ENCODE results near the gene BBOX1.

GRCh38 chr11:27004103-27004502 lies 36.5 kb upstream of the BBOX1 start:
- TF ChIP-seq HDGF (IDR thresholded peaks at IDR 0.05; ENCODE audit: borderline replicate concordance): no peak
- no peak for TF ChIP-seq LEF1 (IDR thresholded peaks at IDR 0.05; ENCODE audit: borderline replicate concordance)
- TF ChIP-seq ARNT (IDR thresholded peaks at IDR 0.05): no peak
- no peak for TF ChIP-seq TARDBP (IDR thresholded peaks at IDR 0.05)

Data from HEK293T (cell line).